HL-60 (cell line): ENCODE measurements around the gene CSNK2B.

Experiments used
- GABPA ChIP-seq: IDR thresholded peaks from 2 replicates; pipeline ENCODE4 v1.6.1; 2012; ENCODE audit warnings: low read depth
- POLR2AphosphoS5 ChIP-seq: IDR thresholded peaks from 2 replicates; pipeline ENCODE4 v1.6.1; 2012; ENCODE audit warnings: low read depth
- SPI1 ChIP-seq: IDR thresholded peaks from 2 replicates; pipeline ENCODE4 v1.6.1; 2012; ENCODE audit warnings: low read depth, mild to moderate bottlenecking, borderline replicate concordance
- TF ChIP-seq, protein P1 (sequence below): IDR thresholded peaks from one replicate; pipeline ENCODE4 v1.5.1; 2011; ENCODE audit warnings: low read length, control low read depth, inconsistent platforms; ENCODE audit not compliant: insufficient read depth
- TF ChIP-seq, protein P2 (sequence below): IDR thresholded peaks from 2 replicates; pipeline ENCODE4 v1.6.1; 2012; ENCODE audit warnings: low read depth; ENCODE audit not compliant: insufficient replicate concordance

DNA sequence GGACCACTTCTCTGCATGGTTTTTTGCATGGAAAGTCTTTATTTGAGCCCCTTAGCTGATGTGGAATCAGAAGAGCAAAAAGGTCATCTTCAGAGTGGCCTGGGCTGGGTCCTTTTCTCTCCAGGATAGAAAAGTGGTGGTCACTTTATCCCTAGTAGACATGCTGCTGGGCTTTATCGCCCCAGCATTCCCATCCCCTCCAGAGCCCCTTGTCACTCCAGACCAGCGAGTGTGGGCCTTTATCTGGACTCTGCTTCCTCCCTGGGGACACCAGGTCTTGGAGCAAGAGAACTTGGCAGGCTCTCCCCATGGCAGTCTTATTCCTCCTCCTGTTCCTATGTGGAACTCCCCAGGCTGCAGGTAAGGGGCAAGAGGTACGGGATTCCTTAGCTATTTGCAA is 40.7 kb downstream of the CSNK2B start, which contains the start of gene LY6G6F:
- TF ChIP-seq, protein P1, sequence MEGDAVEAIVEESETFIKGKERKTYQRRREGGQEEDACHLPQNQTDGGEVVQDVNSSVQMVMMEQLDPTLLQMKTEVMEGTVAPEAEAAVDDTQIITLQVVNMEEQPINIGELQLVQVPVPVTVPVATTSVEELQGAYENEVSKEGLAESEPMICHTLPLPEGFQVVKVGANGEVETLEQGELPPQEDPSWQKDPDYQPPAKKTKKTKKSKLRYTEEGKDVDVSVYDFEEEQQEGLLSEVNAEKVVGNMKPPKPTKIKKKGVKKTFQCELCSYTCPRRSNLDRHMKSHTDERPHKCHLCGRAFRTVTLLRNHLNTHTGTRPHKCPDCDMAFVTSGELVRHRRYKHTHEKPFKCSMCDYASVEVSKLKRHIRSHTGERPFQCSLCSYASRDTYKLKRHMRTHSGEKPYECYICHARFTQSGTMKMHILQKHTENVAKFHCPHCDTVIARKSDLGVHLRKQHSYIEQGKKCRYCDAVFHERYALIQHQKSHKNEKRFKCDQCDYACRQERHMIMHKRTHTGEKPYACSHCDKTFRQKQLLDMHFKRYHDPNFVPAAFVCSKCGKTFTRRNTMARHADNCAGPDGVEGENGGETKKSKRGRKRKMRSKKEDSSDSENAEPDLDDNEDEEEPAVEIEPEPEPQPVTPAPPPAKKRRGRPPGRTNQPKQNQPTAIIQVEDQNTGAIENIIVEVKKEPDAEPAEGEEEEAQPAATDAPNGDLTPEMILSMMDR: no peak
- TF ChIP-seq POLR2AphosphoS5: no peak
- TF ChIP-seq SPI1: no peak
- TF ChIP-seq, protein P2, sequence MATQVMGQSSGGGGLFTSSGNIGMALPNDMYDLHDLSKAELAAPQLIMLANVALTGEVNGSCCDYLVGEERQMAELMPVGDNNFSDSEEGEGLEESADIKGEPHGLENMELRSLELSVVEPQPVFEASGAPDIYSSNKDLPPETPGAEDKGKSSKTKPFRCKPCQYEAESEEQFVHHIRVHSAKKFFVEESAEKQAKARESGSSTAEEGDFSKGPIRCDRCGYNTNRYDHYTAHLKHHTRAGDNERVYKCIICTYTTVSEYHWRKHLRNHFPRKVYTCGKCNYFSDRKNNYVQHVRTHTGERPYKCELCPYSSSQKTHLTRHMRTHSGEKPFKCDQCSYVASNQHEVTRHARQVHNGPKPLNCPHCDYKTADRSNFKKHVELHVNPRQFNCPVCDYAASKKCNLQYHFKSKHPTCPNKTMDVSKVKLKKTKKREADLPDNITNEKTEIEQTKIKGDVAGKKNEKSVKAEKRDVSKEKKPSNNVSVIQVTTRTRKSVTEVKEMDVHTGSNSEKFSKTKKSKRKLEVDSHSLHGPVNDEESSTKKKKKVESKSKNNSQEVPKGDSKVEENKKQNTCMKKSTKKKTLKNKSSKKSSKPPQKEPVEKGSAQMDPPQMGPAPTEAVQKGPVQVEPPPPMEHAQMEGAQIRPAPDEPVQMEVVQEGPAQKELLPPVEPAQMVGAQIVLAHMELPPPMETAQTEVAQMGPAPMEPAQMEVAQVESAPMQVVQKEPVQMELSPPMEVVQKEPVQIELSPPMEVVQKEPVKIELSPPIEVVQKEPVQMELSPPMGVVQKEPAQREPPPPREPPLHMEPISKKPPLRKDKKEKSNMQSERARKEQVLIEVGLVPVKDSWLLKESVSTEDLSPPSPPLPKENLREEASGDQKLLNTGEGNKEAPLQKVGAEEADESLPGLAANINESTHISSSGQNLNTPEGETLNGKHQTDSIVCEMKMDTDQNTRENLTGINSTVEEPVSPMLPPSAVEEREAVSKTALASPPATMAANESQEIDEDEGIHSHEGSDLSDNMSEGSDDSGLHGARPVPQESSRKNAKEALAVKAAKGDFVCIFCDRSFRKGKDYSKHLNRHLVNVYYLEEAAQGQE: no peak
- no peak for TF ChIP-seq GABPA
